Measurements from ENCODE around the gene MYZAP. TPM values are rescaled to one million over a fixed set of nuclear protein-coding genes. Genes with fewer than 3 reads are reported as not detected.

MYZAP gene
- total RNA-seq, 1 experiment from 2014 or later, result not detected

- Histone ChIP-seq H3K27me3 (replicated peaks; ENCODE audit: insufficient read depth, low read depth, low read length, poor library complexity) (no peaks in the 10 kb centered on the region), H3K4me3 (ENCODE audit: low read depth, low read length, poor library complexity, severe bottlenecking) (no peak overlapping the region), H3K4me1 (ENCODE audit: insufficient read depth, low read length, poor library complexity, severe bottlenecking) (peaks cover 14% of the 10 kb centered on the region), H3K27ac (ENCODE audit: low read depth, low read length, poor library complexity, severe bottlenecking) (no peak overlapping the region), H3K36me3 (ENCODE audit: insufficient read depth, low read length, poor library complexity, severe bottlenecking) (no peaks in the 10 kb centered on the region), H3K9me3 (ENCODE audit: low read depth, low read length, poor library complexity, severe bottlenecking) (no peaks in the 10 kb centered on the region)
- CTCF ChIA-PET, result no interaction called here
- intact Hi-C loops (cut with micrococcal nuclease; ENCODE audit: unreplicated experiment), result no loop called here
- no TSS peak for BruUV-seq (replicated peaks)
- no peak for TF ChIP-seq EZH2 (IDR thresholded peaks at IDR 0.05; ENCODE audit: borderline replicate concordance, low read depth, low read length, poor library complexity, severe bottlenecking)
- TF ChIP-seq CTCF (conservative IDR thresholded peaks at IDR 0.05; ENCODE audit: low read depth, low read length), result no peak
- POLR2A ChIA-PET (ENCODE audit: low non-redundant PET), result interaction anchor here (0.7 kb wide), 1 partner anchor 22 kb away, joined by 5 read pairs; no protein-coding TSS in a partner anchor
- DNase-seq (ENCODE audit: low spot score), result no peak
Observed at GRCh38 chr15:57698991-57699390, 107.3 kb downstream of the MYZAP start.

- H3K36me3 ChIP-seq (ENCODE audit: insufficient read depth, low read length, poor library complexity, severe bottlenecking), result no peaks in the 10 kb centered on the region
- H3K27me3 ChIP-seq (replicated peaks; ENCODE audit: insufficient read depth, low read depth, low read length, poor library complexity), result no peaks in the 10 kb centered on the region
- peaks cover 11% of the 10 kb centered on the region for H3K4me1 ChIP-seq (ENCODE audit: insufficient read depth, low read length, poor library complexity, severe bottlenecking)
- ChIA-PET CTCF (no interaction called here), POLR2A (ENCODE audit: low non-redundant PET) (no interaction called here)
- H3K9me3 ChIP-seq (ENCODE audit: low read depth, low read length, poor library complexity, severe bottlenecking), result no peaks in the 10 kb centered on the region
- DNase-seq (ENCODE audit: low spot score), result no peak
- intact Hi-C loops (cut with micrococcal nuclease; ENCODE audit: unreplicated experiment), result no loop called here
- TF ChIP-seq CTCF (conservative IDR thresholded peaks at IDR 0.05; ENCODE audit: low read depth, low read length) (no peak), EZH2 (IDR thresholded peaks at IDR 0.05; ENCODE audit: borderline replicate concordance, low read depth, low read length, poor library complexity, severe bottlenecking) (no peak)
- no peak overlapping the region for H3K27ac ChIP-seq (ENCODE audit: low read depth, low read length, poor library complexity, severe bottlenecking)
- H3K4me3 ChIP-seq (ENCODE audit: low read depth, low read length, poor library complexity, severe bottlenecking), result no peak overlapping the region
- no TSS peak for BruUV-seq (replicated peaks)
Observed at GRCh38 chr15:57703387-57703786, 111.7 kb downstream of the MYZAP start.

- H3K9me3 ChIP-seq (ENCODE audit: low read depth, low read length, poor library complexity, severe bottlenecking), result no peaks in the 10 kb centered on the region
- no peak for DNase-seq (ENCODE audit: low spot score)
- intact Hi-C loops (cut with micrococcal nuclease; ENCODE audit: unreplicated experiment), result no loop called here
- ChIA-PET CTCF (no interaction called here), POLR2A (ENCODE audit: low non-redundant PET) (no interaction called here)
- H3K4me1 ChIP-seq (ENCODE audit: insufficient read depth, low read length, poor library complexity, severe bottlenecking), result peaks cover 12% of the 10 kb centered on the region
- BruUV-seq (replicated peaks), result no TSS peak
- no peak overlapping the region for H3K4me3 ChIP-seq (ENCODE audit: low read depth, low read length, poor library complexity, severe bottlenecking)
- H3K27ac ChIP-seq (ENCODE audit: low read depth, low read length, poor library complexity, severe bottlenecking), result no peak overlapping the region
- TF ChIP-seq CTCF (conservative IDR thresholded peaks at IDR 0.05; ENCODE audit: low read depth, low read length) (no peak), EZH2 (IDR thresholded peaks at IDR 0.05; ENCODE audit: borderline replicate concordance, low read depth, low read length, poor library complexity, severe bottlenecking) (no peak)
- peaks cover 5% of the 10 kb centered on the region for H3K36me3 ChIP-seq (ENCODE audit: insufficient read depth, low read length, poor library complexity, severe bottlenecking)
- H3K27me3 ChIP-seq (replicated peaks; ENCODE audit: insufficient read depth, low read depth, low read length, poor library complexity), result no peaks in the 10 kb centered on the region
Observed at GRCh38 chr15:57704441-57704840, 112.7 kb downstream of the MYZAP start.
